DND-41 (cell line): Measurements from ENCODE around the gene GUCY2D.

Experiments used
- ATAC-seq: fragments of 200-7000 bp; cut with Tn5 transposase; 3 replicates; pipeline ENCODE4 v1.9.1; 2021; ENCODE audit warnings: low read depth; ENCODE audit not compliant: insufficient read depth
- DNase-seq: peaks from one replicate; pipeline ENCODE4 v3.0.0-alpha.2; 2020
- H2AFZ ChIP-seq: 2 replicates; pipeline ENCODE4 v1.6.0; 2012; ENCODE audit warnings: low read depth, low read length
- H3K27ac ChIP-seq: 2 replicates; pipeline ENCODE4 v1.5.1; 2012; ENCODE audit warnings: low read length, inconsistent platforms
- H3K27me3 ChIP-seq: fragments of 200-600 bp; sonication (generic); 2 replicates; pipeline ENCODE4 v1.6.0; 2012; ENCODE audit warnings: low read length, mild to moderate bottlenecking, inconsistent platforms; ENCODE audit not compliant: insufficient read depth, poor library complexity
- H3K36me3 ChIP-seq: 2 replicates; pipeline ENCODE4 v1.5.1; 2012; ENCODE audit warnings: low read length, inconsistent platforms; ENCODE audit not compliant: insufficient read depth
- H3K4me1 ChIP-seq: 2 replicates; pipeline ENCODE4 v1.5.1; 2012; ENCODE audit warnings: mild to moderate bottlenecking, low read length; ENCODE audit not compliant: insufficient read depth
- H3K4me2 ChIP-seq: 2 replicates; pipeline ENCODE4 v1.6.0; 2012; ENCODE audit warnings: mild to moderate bottlenecking, moderate library complexity, low read length, inconsistent platforms; ENCODE audit not compliant: insufficient read depth
- H3K4me3 ChIP-seq, 2 experiments: fragments of 200-600 bp in 1 of 2; shearing (Covaris generic) in 1 of 2; 2 replicates each; pipeline ENCODE4 v1.5.1; 2012 to 2016; ENCODE audit warnings: inconsistent platforms in 2 of 2, low read length in 2 of 2, mild to moderate bottlenecking in 2 of 2, low read depth in 1 of 2, moderate library complexity in 1 of 2
- H3K79me2 ChIP-seq: 2 replicates; pipeline ENCODE4 v1.6.0; 2012; ENCODE audit warnings: low read length, inconsistent platforms; ENCODE audit not compliant: insufficient read depth
- H3K9ac ChIP-seq: 2 replicates; pipeline ENCODE4 v1.6.0; 2012; ENCODE audit warnings: low read depth, mild to moderate bottlenecking, inconsistent platforms, low read length, moderate library complexity
- H3K9me3 ChIP-seq: 2 replicates; pipeline ENCODE4 v1.5.1; 2012; ENCODE audit warnings: low read length, moderate library complexity, mild to moderate bottlenecking, inconsistent platforms; ENCODE audit not compliant: insufficient read depth, severe bottlenecking
- H4K20me1 ChIP-seq: 2 replicates; pipeline ENCODE4 v1.6.0; 2012; ENCODE audit warnings: low read length; ENCODE audit not compliant: insufficient read depth
- CTCF ChIP-seq: IDR thresholded peaks from 2 replicates; pipeline ENCODE4 v1.5.1; 2012; ENCODE audit warnings: borderline replicate concordance, low read length, moderate library complexity, mild to moderate bottlenecking; ENCODE audit not compliant: poor library complexity, severe bottlenecking; ENCODE audit errors: extremely low read depth
- EZH2 ChIP-seq: IDR thresholded peaks from 3 replicates; pipeline ENCODE4 v1.6.1; 2012; ENCODE audit warnings: borderline replicate concordance, low read depth, mild to moderate bottlenecking, moderate library complexity, low read length, inconsistent platforms; ENCODE audit not compliant: severe bottlenecking

GUCY2D gene

GRCh38 chr17:7971651-7972050 is 30.8 kb upstream of the GUCY2D start:
- peaks cover 14% of the 10 kb centered on the region for H3K9me3 ChIP-seq
- no peak overlapping the region for H3K9ac ChIP-seq

GRCh38 chr17:7972131-7972785 is 30.2 kb upstream of the GUCY2D start:
- H3K4me3 ChIP-seq, result no peak overlapping the region
- TF ChIP-seq CTCF (peak; percentile 26), EZH2 (no peak)
- no peak overlapping the region for H3K9ac ChIP-seq
- DNase-seq (no peak), ATAC-seq (no peak)
- H3K79me2 ChIP-seq, result no peaks in the 10 kb centered on the region
- no peaks in the 10 kb centered on the region for H3K4me1 ChIP-seq
- no peak overlapping the region for H3K4me2 ChIP-seq
- no peaks in the 10 kb centered on the region for H4K20me1 ChIP-seq
- no peaks in the 10 kb centered on the region for H3K36me3 ChIP-seq
- no peaks in the 10 kb centered on the region for H3K27me3 ChIP-seq
- no peak overlapping the region for H2AFZ ChIP-seq
- H3K9me3 ChIP-seq, result peaks cover 14% of the 10 kb centered on the region
- H3K27ac ChIP-seq, result no peak overlapping the region

More at GRCh38 chr17:7971651-7972050, 30.8 kb upstream of the GUCY2D start:
- Histone ChIP-seq H3K27me3 (no peaks in the 10 kb centered on the region), H3K4me3 (no peak overlapping the region), H3K79me2 (no peaks in the 10 kb centered on the region), H4K20me1 (no peaks in the 10 kb centered on the region), H3K4me1 (no peaks in the 10 kb centered on the region), H3K36me3 (no peaks in the 10 kb centered on the region), H2AFZ (no peak overlapping the region), H3K27ac (no peak overlapping the region), H3K4me2 (no peak overlapping the region)
- ATAC-seq, result no peak
- TF ChIP-seq EZH2 (no peak), CTCF (no peak)
- DNase-seq, result no peak

- ATAC-seq, result no peak
- Histone ChIP-seq H4K20me1 (no peaks in the 10 kb centered on the region), H3K4me1 (no peaks in the 10 kb centered on the region), H2AFZ (no peak overlapping the region), H3K4me2 (no peak overlapping the region), H3K4me3 (no peak overlapping the region), H3K79me2 (no peaks in the 10 kb centered on the region), H3K9ac (no peak overlapping the region), H3K27ac (no peak overlapping the region), H3K27me3 (no peaks in the 10 kb centered on the region), H3K9me3 (peaks cover 14% of the 10 kb centered on the region), H3K36me3 (no peaks in the 10 kb centered on the region)
- TF ChIP-seq EZH2 (no peak), CTCF (no peak)
- DNase-seq, result no peak
These were observed 27.7 kb upstream of the GUCY2D start for GRCh38 chr17:7974638-7975131.
